ENCODE data around the gene TTC33. TPM values are rescaled to one million over a fixed set of nuclear protein-coding genes. Genes with fewer than 3 reads are reported as not detected.

TTC33 gene
- total and polyA plus RNA-seq, 2 experiments from 2014 or later = 8.0 to 9.0 TPM

GRCh38 chr5:40499007-40499406, 256.8 kb downstream of the TTC33 start:
- TF ChIP-seq EZH2 (IDR thresholded peaks at IDR 0.05; ENCODE audit: insufficient read depth, poor library complexity, severe bottlenecking) = no peak
- no peak for TF ChIP-seq EZH2phosphoT487 (IDR thresholded peaks at IDR 0.05; ENCODE audit: insufficient read depth, low read depth)
- Histone ChIP-seq H3K9ac (no peak overlapping the region), H3K9me3 (ENCODE audit: low read depth) (no peaks in the 10 kb centered on the region), H3F3A (ENCODE audit: insufficient read depth) (no peaks in the 10 kb centered on the region), H3K27ac (no peak overlapping the region), H3K4me3 (no peak overlapping the region), H3K9me2 (ENCODE audit: insufficient read depth) (no peaks in the 10 kb centered on the region), H3K4me1 (ENCODE audit: insufficient read depth) (no peaks in the 10 kb centered on the region), H3K36me3 (ENCODE audit: low read depth) (no peaks in the 10 kb centered on the region), H3K4me2 (ENCODE audit: unreplicated experiment) (no peak overlapping the region), H3K27me3 (replicated peaks; ENCODE audit: insufficient read depth) (no peaks in the 10 kb centered on the region), H3K79me2 (ENCODE audit: insufficient read depth) (no peaks in the 10 kb centered on the region), H4K20me1 (ENCODE audit: insufficient read depth) (no peaks in the 10 kb centered on the region), H2AFZ (no peak overlapping the region)
- WGBS, 2 experiments (ENCODE audit: low coverage in 1 of 2, low lambda C conversion rate in 2 of 2, missing lambda C conversion rate in 2 of 2) = 52 to 62% methylated on average over 2 of the region's 2 CpGs
- no peak for DNase-seq
- in situ Hi-C loops (cut with MboI) = no loop called here

- TF ChIP-seq EZH2 (IDR thresholded peaks at IDR 0.05; ENCODE audit: insufficient read depth, poor library complexity, severe bottlenecking) (no peak), EZH2phosphoT487 (IDR thresholded peaks at IDR 0.05; ENCODE audit: insufficient read depth, low read depth) (no peak)
- Histone ChIP-seq H3K36me3 (ENCODE audit: low read depth) (no peaks in the 10 kb centered on the region), H3K9me3 (ENCODE audit: low read depth) (no peaks in the 10 kb centered on the region), H3K4me3 (no peak overlapping the region), H3K9ac (no peak overlapping the region), H3K4me2 (ENCODE audit: unreplicated experiment) (no peak overlapping the region), H3K9me2 (ENCODE audit: insufficient read depth) (no peaks in the 10 kb centered on the region), H3K4me1 (ENCODE audit: insufficient read depth) (no peaks in the 10 kb centered on the region), H2AFZ (no peak overlapping the region), H3K27me3 (replicated peaks; ENCODE audit: insufficient read depth) (no peaks in the 10 kb centered on the region), H3F3A (ENCODE audit: insufficient read depth) (no peaks in the 10 kb centered on the region), H3K79me2 (ENCODE audit: insufficient read depth) (no peaks in the 10 kb centered on the region), H4K20me1 (ENCODE audit: insufficient read depth) (no peaks in the 10 kb centered on the region), H3K27ac (no peak overlapping the region)
- 67 to 79% methylated on average over 1 of the region's 1 CpG for WGBS, 2 experiments (ENCODE audit: low coverage in 1 of 2, low lambda C conversion rate in 2 of 2, missing lambda C conversion rate in 2 of 2)
- DNase-seq = peak; percentile 9
- in situ Hi-C loops (cut with MboI) = no loop called here
Observed at GRCh38 chr5:40497573-40497972, 258.2 kb downstream of the TTC33 start.

- H3K9me2 ChIP-seq (ENCODE audit: insufficient read depth) = no peaks in the 10 kb centered on the region
- H3F3A ChIP-seq (ENCODE audit: insufficient read depth) = no peaks in the 10 kb centered on the region
- no peak overlapping the region for H3K4me2 ChIP-seq (ENCODE audit: unreplicated experiment)
- H2AFZ ChIP-seq = no peak overlapping the region
- H3K4me1 ChIP-seq (ENCODE audit: insufficient read depth) = no peaks in the 10 kb centered on the region
- H4K20me1 ChIP-seq (ENCODE audit: insufficient read depth) = no peaks in the 10 kb centered on the region
- TF ChIP-seq EZH2 (IDR thresholded peaks at IDR 0.05; ENCODE audit: insufficient read depth, poor library complexity, severe bottlenecking) = no peak
- TF ChIP-seq EZH2phosphoT487 (IDR thresholded peaks at IDR 0.05; ENCODE audit: insufficient read depth, low read depth) = no peak
- H3K9me3 ChIP-seq (ENCODE audit: low read depth) = no peaks in the 10 kb centered on the region
- no peak for DNase-seq
- H3K36me3 ChIP-seq (ENCODE audit: low read depth) = no peaks in the 10 kb centered on the region
- no peak overlapping the region for H3K27ac ChIP-seq
- H3K9ac ChIP-seq = no peak overlapping the region
- 13 to 16% methylated on average over 3 of the region's 3 CpGs for WGBS, 2 experiments (ENCODE audit: low coverage in 1 of 2, low lambda C conversion rate in 2 of 2, missing lambda C conversion rate in 2 of 2)
- H3K4me3 ChIP-seq = no peak overlapping the region
- in situ Hi-C loops (cut with MboI) = no loop called here
- H3K79me2 ChIP-seq (ENCODE audit: insufficient read depth) = no peaks in the 10 kb centered on the region
- H3K27me3 ChIP-seq (replicated peaks; ENCODE audit: insufficient read depth) = no peaks in the 10 kb centered on the region
Observed at GRCh38 chr5:40495237-40495635, 260.5 kb downstream of the TTC33 start.

- no peak overlapping the region for H3K9ac ChIP-seq
- H3K4me2 ChIP-seq (ENCODE audit: unreplicated experiment) = no peak overlapping the region
- H3F3A ChIP-seq (ENCODE audit: insufficient read depth) = no peaks in the 10 kb centered on the region
- H3K9me2 ChIP-seq (ENCODE audit: insufficient read depth) = no peaks in the 10 kb centered on the region
- TF ChIP-seq EZH2phosphoT487 (IDR thresholded peaks at IDR 0.05; ENCODE audit: insufficient read depth, low read depth) (no peak), EZH2 (IDR thresholded peaks at IDR 0.05; ENCODE audit: insufficient read depth, poor library complexity, severe bottlenecking) (no peak)
- DNase-seq = peak; percentile 9
- WGBS, 2 experiments (ENCODE audit: low coverage in 1 of 2, low lambda C conversion rate in 2 of 2, missing lambda C conversion rate in 2 of 2) = 53 to 60% methylated on average over 4 of the region's 4 CpGs
- H4K20me1 ChIP-seq (ENCODE audit: insufficient read depth) = no peaks in the 10 kb centered on the region
- H3K27me3 ChIP-seq (replicated peaks; ENCODE audit: insufficient read depth) = no peaks in the 10 kb centered on the region
- no peaks in the 10 kb centered on the region for H3K79me2 ChIP-seq (ENCODE audit: insufficient read depth)
- H3K9me3 ChIP-seq (ENCODE audit: low read depth) = no peaks in the 10 kb centered on the region
- in situ Hi-C loops (cut with MboI) = no loop called here
- no peak overlapping the region for H3K4me3 ChIP-seq
- no peaks in the 10 kb centered on the region for H3K4me1 ChIP-seq (ENCODE audit: insufficient read depth)
- no peak overlapping the region for H3K27ac ChIP-seq
- H3K36me3 ChIP-seq (ENCODE audit: low read depth) = no peaks in the 10 kb centered on the region
- no peak overlapping the region for H2AFZ ChIP-seq
Observed at GRCh38 chr5:40494631-40495236, 261.0 kb downstream of the TTC33 start.

All from GM23248 (cell line).